GM12878 (cell line): ENCODE measurements around the gene CBFA2T3. TPM values are rescaled to one million over a fixed set of nuclear protein-coding genes. Genes with fewer than 3 reads are reported as not detected.

Source experiments
- ATAC-seq: fragments of 200-7000 bp; cut with Tn5 transposase; 3 replicates; pipeline ENCODE4 v1.9.1; 2020; ENCODE audit warnings: mild to moderate bottlenecking, moderate library complexity
- BruUV-seq: library from RNA; stranded (reverse); fragments of 400-500 nt; replicated peaks from 2 replicates; lab custom pipeline; 2021; lab: Mats Ljungman, UMichigan
- CTCF ChIA-PET: fragments of 300-600 bp; sonication (Branson Sonifier 250); formaldehyde crosslinking; extraction: SDS; loops from one replicate; lab custom pipeline; 2021; ENCODE audit warnings: inconsistent platforms; lab: Yijun Ruan, JAX
- POLR2A ChIA-PET: fragments of 350-600 bp; formaldehyde crosslinking; extraction: SDS; loops from one replicate; lab custom pipeline; 2021; ENCODE audit warnings: inconsistent platforms; lab: Charles Lee
- RAD21 ChIA-PET: fragments of 300-600 bp; sonication (Branson Sonifier 250); formaldehyde crosslinking; loops from one replicate; lab custom pipeline; 2023; ENCODE audit warnings: antibody characterized with exemption; ENCODE audit not compliant: unreplicated experiment; lab: Charles Lee
- SMC1A ChIA-PET: fragments of 300-600 bp; sonication (Branson Sonifier 250); formaldehyde crosslinking; loops from one replicate; lab custom pipeline; 2023; ENCODE audit not compliant: unreplicated experiment, uncharacterized antibody; lab: Charles Lee
- DNase-seq: peaks from one replicate; pipeline ENCODE4 v3.0.0-alpha.2; 2011; ENCODE audit warnings: low read depth, low spot score
- FAIRE-seq: peaks from 3 replicates; lab custom pipeline; 2011; peaks lifted over from hg19 to GRCh38; lab: Jason Lieb, UNC
- H2AFZ ChIP-seq: 2 replicates; pipeline ENCODE4 v1.6.0; 2011; ENCODE audit warnings: low read depth, low read length, control low read depth; ENCODE audit not compliant: control insufficient read depth
- H3K27ac ChIP-seq: 2 replicates; pipeline ENCODE4 v1.5.1; 2011; ENCODE audit warnings: control low read depth; ENCODE audit not compliant: control insufficient read depth, insufficient read depth
- H3K27me3 ChIP-seq, 2 experiments: replicated peaks in 1 of 2; 2 replicates each; pipeline versions ENCODE4 v1.6.0 to v1.6.1; 2011; ENCODE audit warnings: low read length in 1 of 2; ENCODE audit not compliant: control insufficient read depth in 2 of 2, insufficient read depth in 2 of 2
- H3K36me3 ChIP-seq, 2 experiments: 2 replicates each; pipeline ENCODE4 v1.5.1; 2011; ENCODE audit warnings: low read length in 1 of 2; ENCODE audit not compliant: control insufficient read depth in 2 of 2, insufficient read depth in 2 of 2
- H3K4me1 ChIP-seq: 2 replicates; pipeline ENCODE4 v1.6.1; 2011; ENCODE audit warnings: mild to moderate bottlenecking, low read length, moderate library complexity, mixed read lengths; ENCODE audit not compliant: control insufficient read depth, insufficient read depth
- H3K4me2 ChIP-seq: 2 replicates; pipeline ENCODE4 v1.6.0; 2011; ENCODE audit warnings: control low read depth; ENCODE audit not compliant: control insufficient read depth, insufficient read depth
- H3K4me3 ChIP-seq: fragments of 200-600 bp; sonication (generic); 2 replicates; pipeline ENCODE4 v1.5.1; 2016
- H3K79me2 ChIP-seq: 2 replicates; pipeline ENCODE4 v1.6.0; 2011; ENCODE audit warnings: low read length; ENCODE audit not compliant: control insufficient read depth, insufficient read depth
- H3K9ac ChIP-seq: 2 replicates; pipeline ENCODE4 v1.8.0; 2011; ENCODE audit warnings: low read length, control low read depth, mixed read lengths; ENCODE audit not compliant: control insufficient read depth, insufficient read depth
- H3K9me3 ChIP-seq: replicated peaks from 3 replicates; pipeline ENCODE4 v1.5.1; 2011; ENCODE audit warnings: mild to moderate bottlenecking, low read length; ENCODE audit not compliant: control insufficient read depth, insufficient read depth
- H4K20me1 ChIP-seq: 2 replicates; pipeline ENCODE4 v1.6.0; 2011; ENCODE audit not compliant: control insufficient read depth, insufficient read depth
- BHLHE40 ChIP-seq, 2 experiments: fragments of 450-650 bp in 1 of 2; IDR thresholded peaks; 2 replicates each; pipeline ENCODE4 v1.6.1; 2011 to 2017; ENCODE audit warnings: low read depth in 2 of 2, borderline replicate concordance in 1 of 2, improper control_type of control experiment in 1 of 2, low read length in 1 of 2, mild to moderate bottlenecking in 1 of 2
- CBFB ChIP-seq: IDR thresholded peaks from 2 replicates; pipeline ENCODE4 v1.6.1; 2016; ENCODE audit warnings: antibody characterized with exemption, low read depth
- CREB1 ChIP-seq: IDR thresholded peaks from 2 replicates; pipeline ENCODE4 v1.6.1; 2012; ENCODE audit warnings: low read depth, mild to moderate bottlenecking, inconsistent platforms
- ETV6 ChIP-seq, 2 experiments: fragments of 450-650 bp in 1 of 2; IDR thresholded peaks in 1 of 2; conservative IDR thresholded peaks in 1 of 2; 2 replicates each; pipeline ENCODE4 v1.6.1; 2014; ENCODE audit warnings: antibody characterized with exemption in 1 of 2, borderline replicate concordance in 1 of 2, low read depth in 1 of 2, mild to moderate bottlenecking in 1 of 2, moderate library complexity in 1 of 2
- GATAD2B ChIP-seq: fragments of 450-650 bp; conservative IDR thresholded peaks from 2 replicates; pipeline ENCODE4 v1.6.1; 2017; ENCODE audit warnings: low read depth, mild to moderate bottlenecking, moderate library complexity
- MEF2B ChIP-seq: fragments of 450-650 bp; IDR thresholded peaks from 2 replicates; pipeline ENCODE4 v1.6.1; 2018; ENCODE audit warnings: mild to moderate bottlenecking, moderate library complexity; ENCODE audit not compliant: partially characterized antibody, poor library complexity, severe bottlenecking
- NR2F1 ChIP-seq: fragments of 450-650 bp; conservative IDR thresholded peaks from 2 replicates; pipeline ENCODE4 v1.6.1; 2017; ENCODE audit warnings: mild to moderate bottlenecking
- PAX8 ChIP-seq: fragments of 450-650 bp; IDR thresholded peaks from 2 replicates; pipeline ENCODE4 v1.6.1; 2017; ENCODE audit warnings: mild to moderate bottlenecking, moderate library complexity
- POLR2AphosphoS5 ChIP-seq: IDR thresholded peaks from 2 replicates; pipeline ENCODE4 v1.6.1; 2011; ENCODE audit warnings: mild to moderate bottlenecking, low read length, inconsistent platforms
- RAD51 ChIP-seq: fragments of 450-650 bp; IDR thresholded peaks from 2 replicates; pipeline ENCODE4 v1.6.1; 2016; ENCODE audit warnings: moderate library complexity, mild to moderate bottlenecking, inconsistent platforms
- REST ChIP-seq: IDR thresholded peaks from 2 replicates; pipeline ENCODE4 v1.6.1; 2012; ENCODE audit warnings: mild to moderate bottlenecking, low read depth, low read length
- SMC3 ChIP-seq: IDR thresholded peaks from 2 replicates; pipeline ENCODE4 v1.6.1; 2011; ENCODE audit warnings: low read length, improper control_type of control experiment, borderline replicate concordance
- SREBF1 ChIP-seq: IDR thresholded peaks from 2 replicates; pipeline ENCODE4 v1.6.1; 2012; ENCODE audit warnings: mild to moderate bottlenecking, low read length
- STAT1 ChIP-seq: fragments of 450-650 bp; conservative IDR thresholded peaks from 2 replicates; pipeline ENCODE4 v1.6.1; 2014; ENCODE audit warnings: antibody characterized with exemption, mild to moderate bottlenecking
- ZBED1 ChIP-seq: IDR thresholded peaks from 2 replicates; pipeline ENCODE4 v1.6.1; 2016; ENCODE audit warnings: borderline replicate concordance
- ZNF592 ChIP-seq: fragments of 450-650 bp; IDR thresholded peaks from 2 replicates; pipeline ENCODE4 v1.6.1; 2017; ENCODE audit warnings: mild to moderate bottlenecking, moderate library complexity
- WGBS: methylation state at CpG from one replicate; pipeline ENCODE4 v1.1.6; 2016; ENCODE audit warnings: low lambda C conversion rate; ENCODE audit not compliant: insufficient replicate concordance, insufficient coverage; ENCODE audit errors: missing lambda C conversion rate; 5-methylcytosine and 5-hydroxymethylcytosine counted together
- in situ Hi-C: fragments of 300-500 bp; cut with MboI; formaldehyde crosslinking; loops from 9 replicates; pipeline ENCODE4 v1.14.3; 2018; ENCODE audit warnings: mixed read lengths
- intact Hi-C: fragments of 100-400 bp; cut with micrococcal nuclease; formaldehyde crosslinking; loops from one replicate; pipeline ENCODE4 v1.14.2; 2022; ENCODE audit not compliant: unreplicated experiment
- polyA plus RNA-seq, 11 experiments: library from polyadenylated mRNA; depleted of rRNA in 4 of 11; unstranded in 6 of 11; stranded (reverse) in 5 of 11; fragments of >200 nt; fragmentation: Nextera tagmentation in 4 of 11; fragmentation: Illumina TruSeq in 1 of 11; extraction: Ambion mirVana in 4 of 11; extraction: Trizol in 1 of 11; gene quantifications; 1 replicate in 1 of 11; 2 replicates in 10 of 11; pipeline versions ENCODE4 v1.2.1 to v1.2.3, GENCODE V29; 2011 to 2016; ENCODE audit warnings: inconsistent platforms in 2 of 11, missing spikeins in 2 of 11, low read depth in 1 of 11
- total RNA-seq, 4 experiments: library from RNA; depleted of rRNA in 3 of 4; stranded (reverse); fragments of >200 nt in 3 of 4; fragmentation: Illumina TruSeq in 1 of 4; extraction: Trizol in 1 of 4; gene quantifications; 2 replicates each; pipeline versions ENCODE4 v1.2.1 to v1.2.3, GENCODE V29; 2013 to 2021

Gene CBFA2T3
- total and polyA plus RNA-seq, 10 of the 15 experiments (the other 5 are each of a cell fraction or from before 2014, with no cell fraction given): 0.69 to 42.6 (median 4.5) TPM

- no peak for ATAC-seq
- no peak overlapping the region for H3K4me2 ChIP-seq
- FAIRE-seq: no peak
- no peak overlapping the region for H3K4me3 ChIP-seq
- no TSS peak for BruUV-seq
- H3K9me3 ChIP-seq: no peaks in the 10 kb centered on the region
- no peak for DNase-seq
- no peaks in the 10 kb centered on the region for H3K27me3 ChIP-seq
- H3K4me1 ChIP-seq: no peaks in the 10 kb centered on the region
- H3K9ac ChIP-seq: no peak overlapping the region
- in situ Hi-C loops (no loop called here), intact Hi-C loops (no loop called here)
- peaks cover 1 to 4% of the 10 kb centered on the region in 2 experiments; a peak in 3 of 4 replicates for H3K36me3 ChIP-seq
- no peaks in the 10 kb centered on the region for H4K20me1 ChIP-seq
- H3K27ac ChIP-seq: no peak overlapping the region
- ChIA-PET CTCF (no interaction called here), SMC1A (no interaction called here), RAD21 (no interaction called here), POLR2A (no interaction called here)
- WGBS: 92% methylated on average over 15 of the region's 16 CpGs
- H3K79me2 ChIP-seq: no peaks in the 10 kb centered on the region
- no peak overlapping the region for H2AFZ ChIP-seq
- TF ChIP-seq NR2F1 (no peak), RAD51 (no peak), ZNF592 (no peak), REST (no peak), ZBED1 (no peak), ETV6 (conservative IDR thresholded peaks at IDR 0.05 in 1 of 2, IDR thresholded peaks at IDR 0.05 in 1 of 2; ENCODE audit: borderline replicate concordance in 1 of 2, low read depth in 1 of 2) (no peak), POLR2AphosphoS5 (no peak), PAX8 (no peak), BHLHE40 (IDR thresholded peaks at IDR 0.05; ENCODE audit: borderline replicate concordance in 1 of 2, low read depth in 2 of 2, low read length in 1 of 2) (no peak), CREB1 (no peak), MEF2B (no peak), SMC3 (no peak), SREBF1 (no peak), GATAD2B (no peak), STAT1 (no peak), CBFB (no peak)
These were observed 85.9 kb downstream of the CBFA2T3 start for GRCh38 chr16:88891083-88891482.
